ENCODE data around the gene MYH16.

- TF ChIP-seq ZFP3 (CRISPR knock-in tag; IDR thresholded peaks at IDR 0.05): no peak
- TF ChIP-seq, protein P1, sequence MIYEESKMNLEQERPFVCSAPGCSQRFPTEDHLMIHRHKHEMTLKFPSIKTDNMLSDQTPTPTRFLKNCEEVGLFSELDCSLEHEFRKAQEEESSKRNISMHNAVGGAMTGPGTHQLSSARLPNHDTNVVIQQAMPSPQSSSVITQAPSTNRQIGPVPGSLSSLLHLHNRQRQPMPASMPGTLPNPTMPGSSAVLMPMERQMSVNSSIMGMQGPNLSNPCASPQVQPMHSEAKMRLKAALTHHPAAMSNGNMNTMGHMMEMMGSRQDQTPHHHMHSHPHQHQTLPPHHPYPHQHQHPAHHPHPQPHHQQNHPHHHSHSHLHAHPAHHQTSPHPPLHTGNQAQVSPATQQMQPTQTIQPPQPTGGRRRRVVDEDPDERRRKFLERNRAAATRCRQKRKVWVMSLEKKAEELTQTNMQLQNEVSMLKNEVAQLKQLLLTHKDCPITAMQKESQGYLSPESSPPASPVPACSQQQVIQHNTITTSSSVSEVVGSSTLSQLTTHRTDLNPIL (CRISPR knock-in tag; IDR thresholded peaks at IDR 0.05; ENCODE audit: low read depth): no peak
Measured at GRCh38 chr7:99290980-99291607, 18.5 kb downstream of the MYH16 start.

All from SK-N-SH treated with all-trans-retinoic acid at 6 μM for 48 hours (cell line).